K562 (cell line): Measurements from ENCODE around the gene GALNT5. TPM values are rescaled to one million over a fixed set of nuclear protein-coding genes. Genes with fewer than 3 reads are reported as not detected.

Experiments
- ARID3B ChIP-seq: fragments of 250-450 bp; sonication (Bioruptor Pico); IDR thresholded peaks from 2 replicates; pipeline ENCODE4 v1.4.0; 2020; ENCODE audit warnings: borderline replicate concordance
- CCAR2 ChIP-seq: fragments of 200-400 bp; formaldehyde crosslinking; IDR thresholded peaks from 2 replicates; pipeline ENCODE4 v1.6.1; 2017; ENCODE audit warnings: mild to moderate bottlenecking, low read depth, low read length
- DDX20 ChIP-seq: fragments of 450-650 bp; IDR thresholded peaks from 2 replicates; pipeline ENCODE4 v1.6.1; 2016; ENCODE audit warnings: missing genetic modification characterization, low read depth, mild to moderate bottlenecking, missing compliant biosample characterization, moderate library complexity
- EP400 ChIP-seq: fragments of 450-650 bp; IDR thresholded peaks from 2 replicates; pipeline ENCODE4 v1.6.1; 2017; ENCODE audit warnings: antibody characterized with exemption, mild to moderate bottlenecking, moderate library complexity
- ESRRB ChIP-seq: fragments of 250-450 bp; sonication (Bioruptor Pico); IDR thresholded peaks from 2 replicates; pipeline ENCODE4 v1.5.0; 2020; ENCODE audit warnings: mild to moderate bottlenecking, moderate library complexity, borderline replicate concordance
- FOXJ2 ChIP-seq: fragments of 200-800 bp; sonication (Bioruptor generic); IDR thresholded peaks from 2 replicates; pipeline ENCODE4 v1.6.1; 2016; ENCODE audit warnings: missing genetic modification characterization, missing compliant biosample characterization
- GTF2F1 ChIP-seq: IDR thresholded peaks from 2 replicates; pipeline ENCODE4 v1.6.1; 2011; ENCODE audit warnings: low read depth, low read length, improper control_type of control experiment
- HMGXB4 ChIP-seq: sonication (generic); formaldehyde crosslinking; IDR thresholded peaks from 2 replicates; pipeline ENCODE4 v1.8.1; 2023; ENCODE audit warnings: mild to moderate bottlenecking, missing genetic modification reagents
- NFIX ChIP-seq: fragments of 250-450 bp; sonication (Bioruptor Pico); IDR thresholded peaks from 2 replicates; pipeline ENCODE4 v1.4.0; 2020; ENCODE audit warnings: low read depth, mild to moderate bottlenecking, moderate library complexity
- NR4A1 ChIP-seq, 2 experiments: fragments of 250-450 bp in 1 of 2; fragments of 450-650 bp in 1 of 2; sonication (Bioruptor Pico) in 1 of 2; IDR thresholded peaks; 2 replicates each; pipeline versions ENCODE4 v1.4.0 to v1.6.1; 2016 to 2020; ENCODE audit warnings: mild to moderate bottlenecking in 2 of 2, missing compliant biosample characterization in 1 of 2, missing genetic modification characterization in 1 of 2, moderate library complexity in 1 of 2
- POLR2AphosphoS5 ChIP-seq: IDR thresholded peaks from 2 replicates; pipeline ENCODE4 v1.6.1; 2011; ENCODE audit warnings: mild to moderate bottlenecking, low read depth, low read length, moderate library complexity; ENCODE audit not compliant: control insufficient read depth, insufficient read depth
- POLR2G ChIP-seq: fragments of 200-400 bp; formaldehyde crosslinking; IDR thresholded peaks from 2 replicates; pipeline ENCODE4 v1.6.1; 2017; ENCODE audit warnings: low read depth, mild to moderate bottlenecking, antibody characterized with exemption, low read length, moderate library complexity
- SMARCA4 ChIP-seq: fragments of 450-650 bp; IDR thresholded peaks from 2 replicates; pipeline ENCODE4 v1.6.1; 2016
- SOX6 ChIP-seq: fragments of 450-650 bp; IDR thresholded peaks from 2 replicates; pipeline ENCODE4 v1.6.1; 2014; ENCODE audit warnings: mild to moderate bottlenecking
- TOE1 ChIP-seq, 2 experiments: fragments of 450-650 bp in 1 of 2; sonication (generic) in 1 of 2; formaldehyde crosslinking in 1 of 2; IDR thresholded peaks; 2 replicates each; pipeline versions ENCODE4 v1.7.1 to v1.8.0; 2016 to 2022; ENCODE audit warnings: borderline replicate concordance in 2 of 2, mild to moderate bottlenecking in 2 of 2, antibody characterized with exemption in 1 of 2, inconsistent platforms in 1 of 2, low read depth in 1 of 2, missing genetic modification reagents in 1 of 2, moderate library complexity in 1 of 2
- TSC22D4 ChIP-seq: fragments of 450-650 bp; IDR thresholded peaks from 2 replicates; pipeline ENCODE4 v1.6.1; 2016; ENCODE audit warnings: missing genetic modification characterization, missing biosample characterization, control low read depth
- ZNF263 ChIP-seq: sonication (generic); formaldehyde crosslinking; IDR thresholded peaks from 2 replicates; pipeline ENCODE4 v1.8.0; 2022; ENCODE audit warnings: mild to moderate bottlenecking, missing genetic modification reagents, borderline replicate concordance
- ZNF668 ChIP-seq: fragments of 250-450 bp; sonication (Bioruptor Pico); IDR thresholded peaks from 2 replicates; pipeline ENCODE4 v1.8.0; 2022; ENCODE audit warnings: mild to moderate bottlenecking, inconsistent platforms
- polyA plus RNA-seq, 8 experiments: library from polyadenylated mRNA; depleted of rRNA in 4 of 8; stranded (reverse) in 5 of 8; unstranded in 3 of 8; fragments of >200 nt; fragmentation: Nextera tagmentation in 2 of 8; fragmentation: Illumina TruSeq in 1 of 8; extraction: Ambion mirVana in 2 of 8; extraction: Trizol in 1 of 8; gene quantifications; 2 replicates each; pipeline versions ENCODE4 v1.2.1 to v1.2.3, GENCODE V29; 2011 to 2014; ENCODE audit warnings: inconsistent platforms in 1 of 8, missing spikeins in 1 of 8
- total RNA-seq, 7 experiments: library from RNA; depleted of rRNA in 6 of 7; stranded (reverse); fragments of >200 nt in 6 of 7; fragmentation: Illumina TruSeq in 2 of 7; extraction: Trizol in 2 of 7; gene quantifications; 2 replicates each; pipeline versions ENCODE4 v1.2.1 to v1.2.3, GENCODE V29; 2011 to 2021; ENCODE audit warnings: low replicate concordance in 1 of 7
- TF ChIP-seq, protein P1 (sequence below): fragments of 450-650 bp; IDR thresholded peaks from 2 replicates; pipeline ENCODE4 v1.7.0; 2016; ENCODE audit warnings: borderline replicate concordance
- TF ChIP-seq, protein P2 (sequence below): fragments of 450-650 bp; IDR thresholded peaks from 2 replicates; pipeline ENCODE4 v1.6.1; 2016

Gene GALNT5
- total and polyA plus RNA-seq, 9 of the 15 experiments (the other 6 are each of a cell fraction or from before 2014, with no cell fraction given): 21.6 to 73.0 (median 54.7) TPM

- TF ChIP-seq SOX6: peak; percentile 52; the same call in 1 of the 2 replicates
- no peak for TF ChIP-seq ESRRB
- no peak for TF ChIP-seq CCAR2
- TF ChIP-seq, protein P1, sequence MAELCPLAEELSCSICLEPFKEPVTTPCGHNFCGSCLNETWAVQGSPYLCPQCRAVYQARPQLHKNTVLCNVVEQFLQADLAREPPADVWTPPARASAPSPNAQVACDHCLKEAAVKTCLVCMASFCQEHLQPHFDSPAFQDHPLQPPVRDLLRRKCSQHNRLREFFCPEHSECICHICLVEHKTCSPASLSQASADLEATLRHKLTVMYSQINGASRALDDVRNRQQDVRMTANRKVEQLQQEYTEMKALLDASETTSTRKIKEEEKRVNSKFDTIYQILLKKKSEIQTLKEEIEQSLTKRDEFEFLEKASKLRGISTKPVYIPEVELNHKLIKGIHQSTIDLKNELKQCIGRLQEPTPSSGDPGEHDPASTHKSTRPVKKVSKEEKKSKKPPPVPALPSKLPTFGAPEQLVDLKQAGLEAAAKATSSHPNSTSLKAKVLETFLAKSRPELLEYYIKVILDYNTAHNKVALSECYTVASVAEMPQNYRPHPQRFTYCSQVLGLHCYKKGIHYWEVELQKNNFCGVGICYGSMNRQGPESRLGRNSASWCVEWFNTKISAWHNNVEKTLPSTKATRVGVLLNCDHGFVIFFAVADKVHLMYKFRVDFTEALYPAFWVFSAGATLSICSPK: no peak
- no peak for TF ChIP-seq NFIX (CRISPR knock-in tag)
- peak; percentile 45; the same call in 1 of the 2 replicates for TF ChIP-seq TOE1 (IDR thresholded peaks at IDR 0.05; ENCODE audit: borderline replicate concordance)
- TF ChIP-seq TOE1 (CRISPR knock-in tag; IDR thresholded peaks at IDR 0.05; ENCODE audit: borderline replicate concordance, low read depth): no peak
- no peak for TF ChIP-seq NR4A1 (CRISPR knock-in tag; IDR thresholded peaks at IDR 0.05)
- peak; percentile 60; the same call in 1 of the 2 replicates for TF ChIP-seq NR4A1 (tag; IDR thresholded peaks at IDR 0.05)
- TF ChIP-seq DDX20 (tag): 0 out of 2 replicates have a peak, but pooled peaks have one; percentile 15
- TF ChIP-seq, protein P2, sequence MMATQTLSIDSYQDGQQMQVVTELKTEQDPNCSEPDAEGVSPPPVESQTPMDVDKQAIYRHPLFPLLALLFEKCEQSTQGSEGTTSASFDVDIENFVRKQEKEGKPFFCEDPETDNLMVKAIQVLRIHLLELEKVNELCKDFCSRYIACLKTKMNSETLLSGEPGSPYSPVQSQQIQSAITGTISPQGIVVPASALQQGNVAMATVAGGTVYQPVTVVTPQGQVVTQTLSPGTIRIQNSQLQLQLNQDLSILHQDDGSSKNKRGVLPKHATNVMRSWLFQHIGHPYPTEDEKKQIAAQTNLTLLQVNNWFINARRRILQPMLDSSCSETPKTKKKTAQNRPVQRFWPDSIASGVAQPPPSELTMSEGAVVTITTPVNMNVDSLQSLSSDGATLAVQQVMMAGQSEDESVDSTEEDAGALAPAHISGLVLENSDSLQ: peak; percentile 79
- TF ChIP-seq POLR2G: 0 out of 2 replicates have a peak, but pooled peaks have one; percentile 25
- no peak for TF ChIP-seq ARID3B (CRISPR knock-in tag)
- TF ChIP-seq SMARCA4: peak; percentile 66
- peak; percentile 72; the same call in 1 of the 2 replicates for TF ChIP-seq FOXJ2 (tag)
- TF ChIP-seq ZNF263 (CRISPR knock-in tag): no peak
- TF ChIP-seq GTF2F1: peak; percentile 89; the same call in 1 of the 2 replicates
- no peak; the same call in 1 of the 2 replicates for TF ChIP-seq ZNF668
- TF ChIP-seq TSC22D4: no peak
- TF ChIP-seq EP400: no peak
- TF ChIP-seq HMGXB4 (CRISPR knock-in tag): no peak
- peak; percentile 89 for TF ChIP-seq POLR2AphosphoS5
Observed at GRCh38 chr2:157258520-157259326, 1.2 kb downstream of the GALNT5 start (continued).
